Hypothalamus (tissue), 51 donors: Measurements from ENCODE around the gene R3HDM2.
A peak's percentile ranks its signal among the peaks of the same experiment; 100 is the strongest.
"Not testable (repeated sequence)": the region's sequence is repeated elsewhere in the genome, so short reads cannot be mapped to it uniquely, and the experiment has no call there.

Source experiments
- DNase-seq, 51 donors: peaks; one replicate each; lab custom pipeline; 2025; lab: John Stamatoyannopoulos, UW

The R3HDM2 gene

DNA sequence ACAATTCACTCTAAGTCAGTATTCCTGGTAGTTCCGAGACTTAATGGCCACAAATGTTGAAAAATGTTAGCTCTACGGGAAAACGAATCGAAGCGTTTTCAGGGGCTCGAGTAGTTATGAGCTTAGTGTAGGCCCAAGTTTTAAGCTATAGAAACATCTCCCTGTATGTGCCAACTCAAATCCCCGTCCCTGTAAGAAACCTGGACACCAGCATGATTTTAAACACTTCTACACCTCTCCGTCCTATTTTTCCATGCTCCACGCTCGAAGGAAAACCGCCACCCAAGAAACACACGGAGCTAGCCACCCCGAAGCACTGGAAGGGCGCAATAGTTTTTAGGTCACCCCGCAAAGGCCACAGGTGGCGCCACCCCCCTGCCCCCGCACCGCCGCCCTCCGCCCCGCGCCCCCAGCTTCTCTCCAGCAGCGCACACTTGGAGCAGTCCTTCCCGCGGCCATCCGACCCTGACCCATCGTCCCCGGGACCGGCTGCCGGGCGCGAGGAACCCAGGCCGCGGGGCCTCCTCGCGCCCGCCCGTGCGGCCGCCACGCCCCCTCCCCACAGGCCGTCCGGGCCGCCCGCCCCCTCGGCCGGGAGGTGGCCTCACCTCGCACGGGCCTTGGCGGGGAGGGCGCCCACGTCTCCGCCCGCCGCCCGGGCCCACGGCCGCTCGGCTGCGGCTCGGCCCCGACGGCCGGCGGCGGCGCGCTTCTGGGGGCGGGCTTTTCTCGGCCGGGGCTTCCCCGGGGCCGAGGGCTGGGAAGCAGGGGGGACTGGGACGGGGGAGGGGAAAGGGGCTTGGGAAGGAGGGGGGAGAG, 522 bp downstream of the R3HDM2 start:
- DNase-seq, result peak in 23 of 51 donors; percentile 13 to 77 (median 44)

DNA sequence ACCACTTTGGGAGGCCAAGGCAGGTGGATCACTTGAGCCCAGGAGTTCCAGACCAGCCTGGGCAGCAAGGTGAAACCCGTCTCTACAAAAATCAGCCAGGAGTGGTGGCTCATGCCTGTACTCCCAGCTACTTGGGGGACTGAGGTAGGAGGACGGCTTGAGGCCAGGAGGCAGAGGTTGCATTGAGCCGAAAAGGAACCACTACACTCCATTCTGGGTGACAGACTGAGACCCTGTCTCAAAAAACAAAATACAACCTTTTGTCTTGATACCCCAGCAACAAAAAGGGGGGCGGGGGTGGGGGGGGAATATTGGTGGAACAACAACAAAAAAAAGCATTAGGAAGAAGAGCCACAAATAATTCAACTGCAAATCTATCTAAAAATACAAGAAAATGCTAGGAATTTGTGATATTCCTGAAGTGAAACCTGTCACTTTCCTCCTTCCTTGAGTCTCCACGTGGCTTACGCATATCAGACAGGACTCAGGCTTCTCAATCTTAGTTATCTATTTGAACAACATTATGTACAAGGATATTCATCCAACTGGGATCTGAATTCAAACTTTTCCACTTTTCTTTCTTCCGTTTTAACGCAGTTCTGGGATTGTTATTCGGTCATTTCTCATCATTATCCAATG, 1.3 kb downstream of the R3HDM2 start:
- peak in 1 of 51 donors; percentile 34 for DNase-seq

DNA sequence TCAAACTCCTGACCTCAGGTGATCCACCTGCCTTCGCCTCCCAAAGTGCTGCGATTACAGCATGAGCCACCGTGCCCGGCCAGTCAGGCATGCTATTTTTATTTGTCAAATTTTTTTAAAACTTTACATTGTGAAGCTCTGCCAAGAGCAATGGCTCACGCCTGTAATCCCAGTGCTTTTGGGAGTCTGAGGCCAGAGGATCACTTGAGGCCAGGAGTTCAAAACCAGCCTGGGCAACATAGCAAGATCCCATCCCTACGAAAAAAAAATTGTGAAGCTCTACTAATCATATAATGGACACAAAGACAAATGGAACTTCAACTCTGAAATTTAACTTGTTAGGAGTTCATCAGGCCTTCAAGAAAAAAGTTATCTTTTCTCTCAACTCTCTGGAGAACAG, 1.9 kb downstream of the R3HDM2 start:
- DNase-seq, result no peak

DNA sequence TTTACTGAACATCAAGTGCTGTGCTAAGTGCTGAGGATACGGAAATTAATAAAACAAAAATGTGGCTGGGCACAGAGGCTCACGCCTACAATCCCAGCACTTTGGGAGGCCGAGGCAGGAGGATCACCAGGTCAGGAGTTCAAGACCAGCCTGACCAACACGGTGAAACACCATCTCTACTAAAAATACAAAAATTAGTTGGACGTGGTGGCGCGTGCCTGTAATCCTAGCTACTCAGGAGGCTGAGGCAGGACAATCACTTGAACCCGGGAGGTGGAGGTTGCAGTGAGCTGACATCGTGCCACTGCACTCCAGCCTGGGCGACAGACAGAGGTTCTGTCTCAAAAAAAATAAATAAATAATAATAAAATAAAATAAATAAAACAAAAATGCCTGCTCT, 3.9 kb downstream of the R3HDM2 start:
- DNase-seq, result not testable (repeated sequence)

DNA sequence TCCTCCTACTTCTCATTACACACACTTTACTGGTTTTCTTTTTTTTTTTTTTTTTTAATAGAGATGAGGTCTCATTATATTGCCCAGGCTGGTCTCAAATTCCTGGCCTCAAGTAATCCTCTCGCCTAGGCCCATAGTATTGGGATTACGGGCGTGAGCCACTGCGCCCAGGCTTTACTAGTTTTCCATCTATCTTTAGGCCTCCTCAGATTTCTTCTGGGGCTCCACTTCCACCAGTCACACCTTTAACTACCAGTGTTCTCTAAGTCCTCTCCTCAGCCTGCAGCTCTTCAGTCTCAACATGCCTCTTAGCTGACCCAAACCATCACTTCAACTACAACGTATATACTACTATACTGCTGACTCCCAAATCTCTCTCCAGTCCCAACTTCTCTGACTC, 10.4 kb downstream of the R3HDM2 start:
- no peak for DNase-seq

DNA sequence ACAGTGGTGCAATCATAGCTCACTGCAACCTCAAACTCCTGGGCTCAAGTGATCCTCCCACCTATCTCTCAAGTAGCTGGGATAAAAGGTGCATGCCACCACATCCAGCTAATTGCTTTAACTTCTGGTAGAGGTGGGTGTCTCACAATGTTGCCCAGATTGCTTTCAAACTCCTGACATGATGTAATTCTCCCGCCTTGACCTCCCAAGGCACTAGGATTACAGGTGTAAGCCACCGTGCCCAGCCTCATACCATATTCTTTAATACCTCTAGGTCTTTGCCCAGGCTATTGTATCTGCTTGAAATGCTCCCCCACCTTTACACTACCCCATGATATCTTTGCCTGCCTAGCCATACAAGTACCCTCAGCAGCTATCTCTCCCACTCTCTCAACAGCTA, 11.3 kb downstream of the R3HDM2 start:
- no peak for DNase-seq

DNA sequence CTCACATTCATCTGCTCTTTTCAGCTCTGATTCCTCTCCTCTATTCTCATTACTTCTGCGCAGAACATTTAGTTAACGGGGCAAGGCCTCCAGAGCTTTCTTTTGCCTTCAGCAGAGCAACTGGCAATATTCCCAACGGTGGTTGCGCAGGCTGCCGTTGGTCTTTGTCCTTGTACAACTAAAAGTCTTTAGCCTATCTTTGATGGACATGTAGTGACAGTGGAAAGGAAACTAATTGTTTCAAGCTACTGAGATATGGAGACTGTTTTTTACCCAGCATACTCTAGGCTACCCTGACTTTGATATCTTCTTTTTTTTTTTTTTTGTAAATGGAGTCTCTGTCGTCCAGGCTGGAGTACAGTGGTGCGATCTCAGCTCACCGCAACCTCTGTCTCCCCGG, 12.6 kb downstream of the R3HDM2 start:
- peak in 15 of 51 donors; percentile 3 to 48 (median 9) for DNase-seq

DNA sequence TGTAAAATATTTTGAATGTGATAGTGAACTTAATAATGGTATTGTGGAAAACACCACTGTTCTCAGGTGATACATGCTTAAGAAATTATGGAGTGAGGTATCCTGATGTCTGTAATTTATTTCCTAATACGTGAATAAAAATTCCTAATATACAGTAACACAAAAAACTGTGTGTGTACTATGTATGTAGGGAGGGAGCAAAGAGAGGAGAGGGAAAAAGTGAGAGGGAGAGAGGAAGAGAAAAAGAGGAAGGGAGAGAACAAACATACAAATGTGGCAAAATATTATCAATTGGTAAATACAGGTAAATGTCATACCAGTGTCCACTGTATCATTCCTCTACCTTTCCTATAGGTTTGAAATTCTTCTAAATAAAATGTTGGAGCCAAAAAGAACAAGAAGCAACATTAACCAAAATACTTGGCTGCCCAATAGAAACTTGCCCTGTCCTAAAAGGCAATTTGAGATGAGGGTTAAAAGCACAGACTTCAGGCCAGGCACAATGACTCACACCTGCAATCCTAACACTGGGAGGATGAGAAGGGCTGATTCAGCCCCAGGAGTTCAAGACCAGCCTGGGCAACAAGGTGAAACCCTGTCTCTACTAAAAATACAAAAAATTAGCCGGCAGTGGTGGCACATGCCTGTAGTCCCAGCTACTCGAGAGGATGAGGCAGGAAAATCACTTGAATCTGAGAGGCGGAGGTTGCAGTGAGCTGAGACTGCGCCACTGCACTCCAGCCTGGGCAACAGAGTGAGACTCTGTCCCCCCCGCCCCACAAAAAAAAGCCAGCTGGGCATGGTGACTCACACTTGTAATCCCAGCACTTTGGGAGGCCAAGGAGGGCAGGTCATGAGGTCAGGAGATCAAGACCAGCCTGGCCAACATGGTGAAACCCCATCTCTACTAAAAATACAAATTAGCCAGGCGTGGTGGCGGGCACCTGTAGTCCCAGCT, 14.5 kb downstream of the R3HDM2 start:
- DNase-seq, result no peak

DNA sequence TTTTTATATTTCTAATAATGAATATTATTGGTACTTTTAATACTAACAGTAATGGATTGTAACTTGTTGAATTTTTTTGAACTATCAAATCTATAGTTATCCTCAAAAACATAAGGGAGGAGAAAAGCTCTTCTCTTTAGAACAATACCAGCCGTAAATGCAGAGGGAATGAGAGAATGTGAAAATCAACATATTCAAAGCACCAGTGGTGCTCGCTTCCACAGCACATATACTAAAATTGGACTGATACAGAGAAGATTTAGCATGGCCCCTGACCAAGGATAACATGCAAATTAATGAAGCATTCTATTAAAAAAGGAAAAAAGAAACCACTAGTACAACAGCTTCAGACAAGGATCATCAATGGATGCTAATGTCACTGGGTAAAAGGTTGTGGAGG, 15.8 kb downstream of the R3HDM2 start:
- no peak for DNase-seq

DNA sequence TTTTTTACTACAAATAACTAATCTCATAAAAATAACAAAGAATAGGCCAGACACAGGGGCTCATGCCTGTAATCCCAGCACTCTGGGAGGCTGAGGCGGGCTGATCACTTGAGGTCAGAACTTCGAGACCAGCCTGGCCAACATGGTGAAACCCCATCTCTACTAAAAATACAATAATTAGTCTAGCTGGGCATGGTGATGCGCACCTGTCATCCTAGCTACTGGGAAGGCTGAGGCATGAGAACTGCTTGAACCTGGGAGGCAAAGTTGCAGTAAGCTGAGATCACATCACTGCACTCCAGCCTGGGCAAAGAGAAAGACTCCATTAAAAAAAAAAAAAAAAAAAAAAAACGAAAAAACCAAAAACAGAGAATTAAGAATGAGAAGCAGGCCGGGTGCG, 16.7 kb downstream of the R3HDM2 start:
- DNase-seq, result not testable (repeated sequence)

DNA sequence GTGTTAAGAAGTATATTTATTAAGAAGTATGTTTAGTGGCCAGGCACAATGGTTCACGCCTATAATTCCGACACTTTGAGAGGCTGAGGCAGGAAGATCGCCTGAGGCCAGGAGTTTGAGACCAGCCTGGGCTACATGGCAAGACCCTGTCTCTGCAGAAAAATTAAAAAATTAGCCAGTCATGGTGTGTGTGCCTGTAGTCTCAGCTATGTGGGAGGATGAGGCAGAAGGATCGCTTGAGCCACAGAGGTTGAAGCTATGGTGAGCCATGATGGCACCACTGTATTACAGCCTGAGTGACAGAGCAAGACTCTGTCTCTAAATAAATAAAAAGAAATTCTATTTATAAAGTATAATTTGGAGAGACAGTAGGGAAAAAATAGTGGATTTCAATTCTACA, 20.3 kb downstream of the R3HDM2 start:
- no peak for DNase-seq

DNA sequence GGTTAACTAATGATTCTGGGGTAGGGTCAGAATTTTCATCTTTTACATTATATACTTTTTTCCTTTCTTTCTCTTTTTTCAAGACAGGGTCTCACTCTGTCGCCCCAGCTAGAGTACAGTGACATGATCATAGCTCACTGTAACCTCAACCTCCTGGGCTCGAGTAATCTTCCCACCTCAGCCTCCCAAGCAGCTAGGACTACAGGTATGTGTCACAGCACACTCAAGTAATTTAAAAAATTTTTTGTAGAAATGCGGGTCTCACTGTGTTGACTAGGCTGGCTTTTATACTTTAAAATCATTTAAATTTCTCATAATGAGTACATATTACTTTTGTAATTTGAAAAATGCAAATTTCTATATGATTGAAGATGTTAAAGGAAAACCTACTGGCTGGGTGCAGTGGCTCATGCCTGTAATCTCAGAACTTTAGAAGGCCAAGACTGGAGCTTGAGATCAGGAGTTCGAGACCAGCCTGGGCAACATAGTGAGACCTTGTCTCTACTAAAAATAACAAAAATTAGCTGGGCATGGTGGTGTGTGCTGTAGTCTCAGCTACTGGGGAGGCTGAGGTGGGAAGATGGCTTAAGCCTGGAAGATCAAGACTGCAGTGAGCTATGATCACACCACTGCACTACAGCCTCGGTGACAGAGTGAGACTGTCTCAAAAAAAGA, 25.7 kb downstream of the R3HDM2 start:
- no peak for DNase-seq

DNA sequence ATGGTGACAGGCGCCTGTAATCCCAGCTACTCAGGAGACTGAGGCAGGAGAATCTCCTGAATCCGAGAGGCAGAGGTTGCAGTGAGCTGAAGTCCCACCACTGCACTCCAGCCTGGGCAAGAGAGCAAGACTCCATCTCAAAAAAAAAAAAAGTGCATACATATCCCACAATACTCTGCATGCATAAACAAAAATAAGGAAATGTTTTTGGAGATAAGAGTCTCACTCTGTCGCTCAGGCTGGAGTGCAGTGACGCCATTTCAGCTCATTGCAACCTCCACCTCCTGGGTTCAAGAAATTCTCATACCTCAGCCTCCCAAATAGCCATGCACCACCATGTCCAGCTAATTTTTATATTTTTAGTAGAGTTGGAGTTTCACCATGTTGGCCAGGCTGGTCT, 28.7 kb downstream of the R3HDM2 start:
- not testable (repeated sequence) for DNase-seq

DNA sequence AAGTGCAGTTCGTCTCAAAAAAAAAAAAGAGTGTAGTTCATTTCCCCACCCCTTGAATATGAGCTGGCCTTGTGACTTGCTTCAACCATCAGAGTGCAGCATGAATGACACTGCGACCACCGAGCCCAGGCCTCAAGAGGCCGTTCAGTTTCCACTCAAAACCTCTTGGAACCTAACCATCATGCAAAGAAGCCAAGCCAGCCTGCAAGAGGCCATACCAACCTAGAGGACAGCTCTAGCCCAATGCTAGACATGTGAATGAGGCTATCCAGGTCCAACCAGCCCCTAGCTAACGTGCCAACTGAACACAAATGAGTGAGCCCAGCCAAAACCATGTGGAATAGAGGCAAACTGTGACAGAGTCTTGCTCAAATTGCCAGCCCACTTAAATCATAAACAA, 29.7 kb downstream of the R3HDM2 start:
- peak in 1 of 51 donors; percentile 10 for DNase-seq

DNA sequence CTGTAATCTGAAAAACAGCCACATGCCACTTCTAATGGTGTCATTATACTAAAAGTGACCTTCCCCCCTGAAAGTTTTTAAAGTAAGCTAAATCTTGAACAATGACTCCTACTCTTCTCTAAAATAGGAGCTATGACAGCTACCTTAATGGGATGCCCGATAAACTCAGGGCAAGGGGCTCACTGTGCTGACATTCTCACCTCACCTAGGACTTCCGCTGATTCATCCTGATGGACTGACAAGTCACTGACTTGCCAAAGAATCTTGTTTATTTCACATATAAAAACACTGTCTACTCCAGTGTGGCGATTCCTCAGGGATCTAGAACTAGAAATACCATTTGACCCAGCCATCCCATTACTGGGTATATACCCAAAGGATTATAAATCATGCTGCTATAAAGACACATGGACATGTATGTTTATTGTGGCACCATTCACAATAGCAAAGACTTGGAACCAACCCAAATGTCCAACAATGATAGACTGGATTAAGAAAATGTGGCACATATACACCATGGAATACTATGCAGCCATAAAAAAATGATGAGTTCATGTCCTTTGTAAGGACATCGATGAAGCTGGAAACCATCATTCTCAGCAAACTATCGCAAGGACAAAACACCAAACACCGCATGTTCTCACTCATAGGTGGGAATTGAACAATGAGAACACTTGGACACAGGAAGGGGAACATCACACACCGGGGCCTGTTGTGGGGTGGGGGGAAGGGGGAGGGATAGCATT, 31.0 kb downstream of the R3HDM2 start:
- not testable (repeated sequence) for DNase-seq

DNA sequence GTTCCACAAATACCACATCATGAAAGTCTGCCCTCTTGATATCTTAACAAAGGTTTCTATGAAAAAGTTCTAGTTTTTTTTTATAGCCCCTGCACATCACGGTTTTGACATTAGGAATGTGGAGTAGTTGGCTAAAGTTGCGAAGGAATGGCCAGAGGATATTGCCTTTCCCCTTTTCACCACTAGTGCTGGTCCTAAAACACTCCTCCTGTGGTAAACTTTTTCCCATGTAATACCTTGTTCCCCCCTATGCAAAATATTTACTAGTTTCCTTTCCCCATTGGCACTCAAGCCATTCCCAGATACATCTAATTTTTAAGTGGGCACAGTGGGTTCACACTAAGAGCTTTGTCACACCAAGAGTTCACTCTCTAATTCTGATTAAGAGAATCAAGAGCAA, 33.4 kb downstream of the R3HDM2 start:
- DNase-seq, result no peak

DNA sequence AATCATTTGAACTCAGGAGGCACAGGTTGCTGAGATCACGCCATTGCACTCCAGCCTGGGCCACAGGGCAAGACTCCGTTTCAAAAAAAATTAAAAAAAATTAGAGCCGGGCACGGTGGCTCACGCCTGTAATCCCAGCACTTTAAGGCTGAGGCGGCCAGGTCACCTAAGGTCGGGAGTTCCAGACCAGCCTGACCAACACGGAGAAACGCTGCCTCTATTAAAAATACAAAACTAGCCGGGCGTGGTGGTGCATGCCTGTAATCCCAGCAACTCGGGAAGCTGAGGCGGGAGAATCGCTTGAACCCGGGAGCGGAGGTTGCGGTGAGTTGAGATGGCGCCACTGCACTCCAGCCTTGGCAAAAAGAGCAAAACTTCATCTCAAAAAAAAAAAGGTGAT, 35.7 kb downstream of the R3HDM2 start:
- no peak for DNase-seq

DNA sequence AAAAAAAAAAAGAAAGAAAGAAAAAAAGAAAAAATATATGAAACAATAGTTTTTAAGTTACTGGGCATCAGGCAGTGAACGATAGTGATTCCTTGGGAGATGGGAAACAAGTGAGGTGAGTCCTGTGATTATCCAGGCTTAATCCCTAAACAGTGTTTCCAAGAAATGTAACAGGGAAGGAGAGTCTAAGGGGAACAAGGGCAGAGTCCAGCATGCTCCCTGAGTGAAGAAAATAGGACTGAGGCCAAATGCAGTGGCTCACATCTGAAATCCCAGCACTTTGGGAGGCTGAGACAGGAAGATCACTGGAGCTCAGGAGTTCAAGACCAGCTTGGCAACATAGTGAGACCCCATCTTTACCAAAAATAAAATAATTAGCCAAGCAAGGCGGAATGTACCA, 40.7 kb downstream of the R3HDM2 start:
- DNase-seq, result no peak

DNA sequence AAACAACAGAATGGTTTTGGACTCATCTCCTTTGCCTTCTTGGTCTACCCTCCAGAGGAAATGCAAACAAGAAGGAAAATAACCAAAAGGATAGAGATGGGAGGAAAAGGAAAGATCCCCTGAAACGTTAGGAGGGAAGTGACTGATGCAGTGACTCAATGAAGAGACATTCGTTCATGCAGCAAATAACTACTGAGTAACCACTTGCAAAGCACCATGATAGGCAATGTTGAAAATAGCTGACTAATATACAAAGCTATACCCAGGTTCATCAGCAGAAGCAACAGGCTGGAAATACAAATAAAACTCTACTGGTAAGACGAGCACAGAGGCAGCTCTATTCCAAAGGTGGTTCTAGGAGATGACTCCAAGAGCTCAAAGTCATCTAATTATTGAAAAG, 41.8 kb downstream of the R3HDM2 start:
- DNase-seq, result no peak

DNA sequence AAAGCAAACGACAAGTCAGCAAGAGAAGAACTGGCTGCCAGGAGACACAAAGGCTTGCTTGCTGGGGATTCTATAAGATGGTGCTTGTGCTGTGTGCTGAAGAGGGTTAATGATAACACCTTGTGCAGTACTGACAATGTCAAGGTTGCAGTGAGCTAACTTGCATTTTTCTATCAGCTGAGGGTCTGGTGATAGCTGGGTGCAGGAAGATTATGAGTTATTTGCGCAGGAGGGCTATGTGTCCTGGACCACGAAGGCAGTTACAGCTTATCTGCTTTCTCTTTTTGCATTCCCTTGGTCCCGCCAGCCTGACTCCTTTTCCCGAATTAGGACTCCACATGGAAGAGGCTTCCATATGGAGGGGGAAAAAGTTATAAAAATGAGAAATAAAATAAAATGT, 42.4 kb downstream of the R3HDM2 start:
- no peak for DNase-seq
